C4-2B (cell line): ENCODE results near the gene CDK9.

Experiments
- ZFX ChIP-seq: fragments of 450-650 bp; IDR thresholded peaks from 2 replicates; pipeline ENCODE4 v1.6.1; 2017
- TF ChIP-seq, protein P1 (sequence below): fragments of 450-650 bp; conservative IDR thresholded peaks from 2 replicates; pipeline ENCODE4 v1.5.1; 2017; ENCODE audit warnings: mild to moderate bottlenecking

DNA sequence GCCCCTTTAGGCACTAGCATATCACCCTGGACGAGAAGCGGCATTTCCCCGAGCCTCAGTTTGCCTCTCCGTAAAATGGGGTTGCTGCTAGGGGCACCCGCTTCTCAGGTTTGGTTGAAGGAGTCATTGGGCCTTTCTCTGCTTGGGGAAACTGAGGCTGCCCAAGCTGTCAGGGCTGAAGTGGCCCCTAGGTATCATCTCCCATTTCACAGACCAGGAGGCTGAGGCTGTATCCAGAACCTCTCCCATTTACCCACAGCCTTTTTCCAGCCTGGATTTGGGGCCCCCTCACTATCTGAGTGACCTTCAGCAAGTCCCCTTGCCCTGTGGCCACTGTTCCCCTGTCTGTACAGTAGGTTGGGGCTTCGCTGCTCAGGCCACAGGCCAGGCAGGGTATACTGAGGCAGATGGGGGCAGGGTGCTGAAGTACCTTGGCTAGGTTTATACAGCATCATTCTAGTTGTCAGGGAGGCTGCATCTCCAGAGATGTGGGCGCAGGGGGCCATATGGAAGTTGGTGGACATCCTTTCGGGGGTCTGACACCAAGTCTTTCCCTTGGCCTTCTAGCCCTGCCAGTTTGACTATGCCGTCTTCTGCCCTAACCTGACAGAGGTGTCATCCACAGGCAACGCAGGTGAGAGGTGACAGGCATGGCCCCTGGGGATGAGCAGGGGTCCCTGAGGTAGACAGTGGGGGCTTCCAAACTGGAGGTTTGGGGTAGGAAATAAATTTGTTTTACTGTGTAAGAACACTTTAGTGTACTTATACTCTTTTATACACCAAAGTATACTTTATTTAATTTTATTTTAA is 24.7 kb downstream of the CDK9 start:
- TF ChIP-seq, protein P1, sequence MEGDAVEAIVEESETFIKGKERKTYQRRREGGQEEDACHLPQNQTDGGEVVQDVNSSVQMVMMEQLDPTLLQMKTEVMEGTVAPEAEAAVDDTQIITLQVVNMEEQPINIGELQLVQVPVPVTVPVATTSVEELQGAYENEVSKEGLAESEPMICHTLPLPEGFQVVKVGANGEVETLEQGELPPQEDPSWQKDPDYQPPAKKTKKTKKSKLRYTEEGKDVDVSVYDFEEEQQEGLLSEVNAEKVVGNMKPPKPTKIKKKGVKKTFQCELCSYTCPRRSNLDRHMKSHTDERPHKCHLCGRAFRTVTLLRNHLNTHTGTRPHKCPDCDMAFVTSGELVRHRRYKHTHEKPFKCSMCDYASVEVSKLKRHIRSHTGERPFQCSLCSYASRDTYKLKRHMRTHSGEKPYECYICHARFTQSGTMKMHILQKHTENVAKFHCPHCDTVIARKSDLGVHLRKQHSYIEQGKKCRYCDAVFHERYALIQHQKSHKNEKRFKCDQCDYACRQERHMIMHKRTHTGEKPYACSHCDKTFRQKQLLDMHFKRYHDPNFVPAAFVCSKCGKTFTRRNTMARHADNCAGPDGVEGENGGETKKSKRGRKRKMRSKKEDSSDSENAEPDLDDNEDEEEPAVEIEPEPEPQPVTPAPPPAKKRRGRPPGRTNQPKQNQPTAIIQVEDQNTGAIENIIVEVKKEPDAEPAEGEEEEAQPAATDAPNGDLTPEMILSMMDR: no peak
- no peak for TF ChIP-seq ZFX
